DMS 273 (cell line): ENCODE data around the gene TTLL11.
"Not testable (repeated sequence)": the region's sequence is repeated elsewhere in the genome, so short reads cannot be mapped to it uniquely, and the experiment has no call there.

Experiments used
- DNase-seq: peaks from one replicate; lab custom pipeline; 2025; ENCODE audit not compliant: unreplicated experiment; lab: John Stamatoyannopoulos, UW

TTLL11 gene

GRCh38 chr9:121981118-121981883, 111.8 kb downstream of the TTLL11 start:
- no peak for DNase-seq

- not testable (repeated sequence) for DNase-seq
These were observed 112.4 kb downstream of the TTLL11 start for GRCh38 chr9:121980665-121981064.

GRCh38 chr9:121979736-121980135, 113.4 kb downstream of the TTLL11 start:
- DNase-seq, result no peak

DNA sequence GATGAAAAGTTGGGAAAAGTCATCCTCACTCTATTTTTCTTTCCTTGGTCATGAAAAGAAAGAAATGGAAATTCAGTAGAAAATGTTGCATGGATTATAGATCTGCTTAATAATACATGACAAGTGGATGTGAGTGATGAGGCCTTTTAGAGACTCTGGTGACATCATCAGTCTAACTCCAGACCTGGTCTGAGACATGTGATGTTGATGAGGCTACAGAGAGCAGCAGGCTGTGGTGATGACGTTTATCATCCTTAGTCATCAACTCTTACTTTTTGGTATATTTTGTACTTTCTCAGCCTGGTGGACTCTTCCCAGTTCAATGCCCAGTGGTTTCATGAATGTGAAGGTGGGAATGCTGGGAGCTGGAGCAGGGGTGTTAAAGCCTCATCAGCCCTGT, 116.4 kb downstream of the TTLL11 start:
- no peak for DNase-seq

GRCh38 chr9:121975801-121976277, 117.3 kb downstream of the TTLL11 start:
- no peak for DNase-seq

- DNase-seq, result no peak
These were observed 118.7 kb downstream of the TTLL11 start for GRCh38 chr9:121974421-121974820.

DNA sequence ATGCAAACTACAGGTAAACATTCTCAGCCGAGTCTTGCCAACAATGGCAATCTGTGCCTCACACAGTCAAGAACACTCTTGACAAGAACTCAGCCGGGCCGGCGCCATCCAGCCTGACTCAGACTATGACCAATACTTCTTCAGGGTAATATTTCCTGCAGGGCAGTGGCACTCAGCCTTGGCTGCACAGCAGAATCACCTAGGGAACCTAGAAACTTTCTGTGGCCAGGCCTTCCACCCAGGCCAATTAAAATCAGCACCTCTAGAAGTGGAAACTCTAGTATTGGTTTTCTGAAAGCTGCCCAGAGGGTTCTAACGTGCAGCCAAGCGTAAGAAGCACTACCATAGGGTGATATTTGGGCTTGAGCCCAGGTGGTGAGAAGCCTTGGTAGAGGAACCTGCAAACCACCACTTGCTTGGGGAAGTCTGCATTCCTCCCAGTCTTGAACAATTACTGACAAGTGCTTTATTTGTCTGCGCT, 120.6 kb downstream of the TTLL11 start:
- no peak for DNase-seq

DNA sequence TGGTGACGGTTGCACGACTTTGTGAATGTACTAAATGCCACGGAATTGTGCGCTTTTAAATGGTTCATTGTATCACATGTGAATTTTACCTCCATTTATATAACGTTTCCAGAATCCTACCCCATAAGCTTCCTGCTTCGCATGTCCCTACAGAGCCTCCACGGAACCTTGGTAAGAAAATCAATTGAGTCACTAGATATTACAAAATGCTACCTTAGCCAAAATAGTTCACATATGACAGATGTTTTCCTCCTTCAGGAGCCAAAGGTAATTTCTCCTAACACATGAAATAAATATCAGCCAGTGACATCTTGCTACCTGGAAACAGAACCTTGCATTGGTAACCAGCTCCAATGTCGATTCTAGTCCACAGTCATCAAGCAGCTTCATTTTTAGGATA, 125.1 kb downstream of the TTLL11 start:
- no peak for DNase-seq

- DNase-seq, result no peak
These were observed 126.4 kb downstream of the TTLL11 start for GRCh38 chr9:121966706-121967105.

GRCh38 chr9:121963528-121963995, 129.5 kb downstream of the TTLL11 start:
- DNase-seq, result no peak

DNA sequence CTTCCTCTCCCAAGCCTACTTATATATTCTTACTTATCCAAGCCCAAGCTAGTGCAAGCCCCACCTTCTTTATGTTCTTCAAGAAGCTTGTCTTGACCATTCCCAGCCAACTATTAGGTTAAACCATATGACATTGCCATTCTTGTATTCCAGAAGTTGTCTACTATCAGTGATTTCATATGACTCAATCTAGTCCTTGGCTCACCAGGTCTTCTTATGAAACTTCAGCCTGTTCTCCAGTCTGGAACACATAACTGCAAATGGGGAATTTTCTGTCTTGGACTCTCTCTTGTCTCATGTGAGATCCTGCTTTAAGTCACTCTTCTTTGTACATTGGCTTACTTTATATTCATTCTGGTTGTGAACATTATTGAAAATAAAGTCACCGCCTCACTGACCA, 130.7 kb downstream of the TTLL11 start:
- no peak for DNase-seq

DNA sequence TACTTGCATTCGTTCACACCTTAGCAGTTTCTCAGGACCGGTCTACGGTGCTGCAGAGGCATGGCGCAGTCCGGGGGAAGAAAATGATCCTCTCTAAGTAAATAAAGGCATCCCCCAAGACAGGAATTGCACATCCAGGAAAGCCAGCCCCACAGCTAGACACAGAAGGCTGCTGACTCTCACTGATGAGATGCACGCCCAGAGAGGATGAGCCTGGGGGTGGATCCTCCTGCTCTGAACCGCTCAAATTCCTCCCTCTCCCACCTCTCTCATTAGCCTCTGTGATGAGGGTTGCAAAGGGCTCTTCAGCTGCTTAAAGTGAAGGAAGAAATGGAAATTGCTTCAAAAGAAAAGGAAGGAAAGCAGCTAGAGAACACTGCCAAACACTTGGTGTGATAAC, 132.4 kb downstream of the TTLL11 start:
- no peak for DNase-seq

- DNase-seq, result no peak
These were observed 134.6 kb downstream of the TTLL11 start for GRCh38 chr9:121958530-121958929.

DNA sequence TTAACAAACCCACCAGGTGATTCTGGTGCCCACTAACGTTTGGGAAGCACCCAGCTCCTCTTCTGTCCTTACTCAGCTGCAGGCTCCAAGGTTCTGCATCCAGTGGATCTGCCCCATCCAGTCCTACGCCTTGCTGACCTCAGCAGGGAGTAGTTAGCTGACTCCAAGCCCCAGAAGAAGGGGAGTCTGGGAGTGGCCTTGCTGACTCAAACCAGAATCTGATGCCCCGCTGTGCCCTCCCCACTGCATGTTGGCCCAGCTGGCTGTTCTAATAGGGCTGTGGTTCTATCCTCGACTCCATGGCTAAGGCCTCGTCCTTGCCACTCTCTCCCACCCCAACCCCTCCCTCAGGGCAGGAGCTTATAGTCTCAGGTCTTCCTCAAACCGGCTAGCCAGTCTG, 136.3 kb downstream of the TTLL11 start:
- DNase-seq, result no peak

DNA sequence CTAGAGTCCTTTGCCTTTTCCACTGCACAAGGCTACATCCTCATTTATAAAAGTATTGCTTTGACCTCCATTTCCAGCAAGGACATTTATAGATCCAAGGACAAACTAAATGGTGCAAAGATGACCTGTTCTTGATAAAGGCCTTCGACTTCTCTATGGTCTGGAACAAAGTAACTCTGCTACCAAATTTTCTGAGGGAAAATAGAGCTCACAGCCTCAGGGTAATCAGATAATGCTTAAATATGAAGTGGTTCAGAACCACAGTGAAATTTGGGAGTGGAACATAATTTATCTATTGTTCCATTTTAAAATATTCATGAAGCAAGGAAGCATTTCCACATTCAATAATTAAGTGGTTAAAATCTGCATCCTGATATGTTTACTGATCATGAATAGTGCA, 137.5 kb downstream of the TTLL11 start:
- DNase-seq, result no peak

GRCh38 chr9:121954477-121955140, 138.5 kb downstream of the TTLL11 start:
- no peak for DNase-seq

DNA sequence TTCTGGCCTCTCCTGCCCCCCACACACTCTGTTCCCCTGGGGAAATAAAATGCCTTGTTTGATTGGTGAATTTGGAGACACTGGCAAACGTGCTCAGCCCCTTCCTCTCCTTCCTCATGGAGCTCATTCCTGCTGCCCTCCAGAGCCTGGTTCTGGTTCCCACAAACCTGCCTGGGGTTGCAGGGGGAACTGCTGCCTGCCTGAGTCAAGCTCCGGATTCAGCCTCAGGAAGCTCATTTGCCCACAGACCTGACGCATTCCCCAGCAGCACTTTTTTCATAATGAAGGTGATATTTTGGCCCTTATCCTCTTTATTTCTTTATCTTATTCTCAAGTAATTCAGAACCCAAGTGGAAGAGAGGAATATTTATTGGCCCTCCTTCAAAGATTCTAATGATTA, 140.5 kb downstream of the TTLL11 start:
- DNase-seq, result no peak

DNA sequence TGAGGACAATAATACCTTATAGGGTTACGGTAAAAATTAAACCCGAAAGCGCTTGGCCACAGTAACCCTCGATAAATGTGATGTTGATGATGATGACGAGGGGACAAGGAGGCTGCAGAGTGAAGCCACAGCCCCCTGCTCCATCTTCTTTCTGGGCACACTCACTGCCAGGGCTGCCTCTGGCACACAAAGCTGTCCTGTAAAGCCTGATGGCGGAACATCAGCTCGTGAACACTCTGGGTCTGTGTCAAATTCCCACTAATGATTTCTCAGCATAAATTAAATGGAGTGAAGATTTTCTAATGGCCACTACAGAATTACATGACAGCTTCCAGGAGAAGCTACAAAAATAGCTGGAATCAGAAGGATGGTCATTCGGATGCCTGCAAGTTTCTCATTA, 142.2 kb downstream of the TTLL11 start:
- no peak for DNase-seq

- no peak for DNase-seq
These were observed 142.7 kb downstream of the TTLL11 start for GRCh38 chr9:121950441-121950840.

GRCh38 chr9:121949766-121950165, 143.3 kb downstream of the TTLL11 start:
- DNase-seq, result no peak

DNA sequence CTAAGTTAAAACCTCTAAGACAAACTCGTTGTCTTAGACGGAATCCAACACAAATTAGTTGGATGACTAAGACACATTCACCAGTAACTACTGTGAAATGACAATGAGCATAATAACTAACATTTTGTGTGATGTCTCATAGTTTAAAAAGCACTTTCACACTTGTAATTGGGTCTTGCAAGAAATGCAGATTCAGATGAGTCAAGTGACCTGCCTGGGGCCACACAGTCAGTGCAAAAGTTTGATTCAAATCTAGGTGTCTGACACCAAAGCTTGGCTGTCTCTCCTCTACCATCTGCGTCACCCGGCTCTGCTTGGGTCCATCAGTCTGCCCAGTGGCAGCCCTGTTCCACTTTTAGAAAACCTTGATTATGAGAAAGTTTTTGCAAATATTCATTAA, 143.7 kb downstream of the TTLL11 start:
- DNase-seq, result no peak

GRCh38 chr9:121947775-121948174, 145.3 kb downstream of the TTLL11 start:
- DNase-seq, result no peak
